Suprapubic skin (tissue), 4 donors: ENCODE measurements around the gene PCDHGA2.

Source experiments
- EP300 ChIP-seq: sonication (generic); formaldehyde crosslinking; IDR thresholded peaks from one replicate; pipeline ENCODE4 v1.6.1; 2017; ENCODE audit warnings: antibody characterized with exemption
- POLR2A ChIP-seq, 2 donors: fragments of 450-650 bp; IDR thresholded peaks; one replicate each; pipeline ENCODE4 v1.6.1; 2017; ENCODE audit warnings: antibody characterized with exemption in 2 of 2, mild to moderate bottlenecking in 2 of 2, moderate library complexity in 2 of 2
- POLR2AphosphoS5 ChIP-seq, 3 donors: sonication (generic); formaldehyde crosslinking; IDR thresholded peaks; one replicate each; pipeline ENCODE4 v1.6.1; 2017; ENCODE audit warnings: antibody characterized with exemption in 3 of 3
- TF ChIP-seq, protein P1 (sequence below), 2 donors: fragments of 200-600 bp in 1 of 2; fragments of 450-650 bp in 1 of 2; sonication (generic) in 1 of 2; IDR thresholded peaks; one replicate each; pipeline ENCODE4 v1.5.1; 2016 to 2019; ENCODE audit warnings: antibody characterized with exemption in 2 of 2, mild to moderate bottlenecking in 1 of 2, moderate library complexity in 1 of 2

DNA sequence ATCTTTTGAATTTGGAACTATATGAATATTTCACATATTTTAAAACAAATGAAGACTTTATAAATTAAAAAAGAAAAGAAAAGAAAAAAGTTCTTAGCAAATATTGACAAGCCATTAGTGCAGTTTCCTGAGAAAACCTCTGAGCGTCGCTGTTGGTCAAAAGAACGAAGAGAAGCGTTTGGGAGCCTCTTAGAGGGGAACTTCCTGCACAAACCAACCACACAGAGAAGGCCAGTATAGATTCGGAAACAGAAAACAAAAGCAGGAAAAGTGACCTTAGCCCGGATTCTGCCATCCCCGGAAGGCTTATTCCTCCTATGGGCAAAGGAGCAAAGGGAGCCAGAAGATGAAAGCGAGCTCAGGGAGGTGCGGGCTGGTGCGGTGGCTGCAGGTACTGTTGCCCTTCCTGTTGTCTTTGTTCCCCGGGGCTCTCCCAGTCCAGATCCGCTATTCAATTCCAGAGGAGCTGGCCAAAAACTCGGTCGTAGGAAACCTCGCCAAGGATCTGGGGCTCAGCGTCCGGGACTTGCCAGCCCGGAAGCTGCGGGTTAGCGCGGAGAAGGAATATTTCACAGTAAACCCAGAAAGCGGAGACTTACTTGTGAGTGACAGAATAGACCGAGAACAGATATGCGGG is 21.3 kb downstream of the PCDHGA2 start, which contains the start of gene PCDHGB2:
- TF ChIP-seq EP300 (no peak), POLR2A (IDR thresholded peaks at IDR 0.05) (no peak), POLR2AphosphoS5 (IDR thresholded peaks at IDR 0.05) (no peak)
- TF ChIP-seq, protein P1, sequence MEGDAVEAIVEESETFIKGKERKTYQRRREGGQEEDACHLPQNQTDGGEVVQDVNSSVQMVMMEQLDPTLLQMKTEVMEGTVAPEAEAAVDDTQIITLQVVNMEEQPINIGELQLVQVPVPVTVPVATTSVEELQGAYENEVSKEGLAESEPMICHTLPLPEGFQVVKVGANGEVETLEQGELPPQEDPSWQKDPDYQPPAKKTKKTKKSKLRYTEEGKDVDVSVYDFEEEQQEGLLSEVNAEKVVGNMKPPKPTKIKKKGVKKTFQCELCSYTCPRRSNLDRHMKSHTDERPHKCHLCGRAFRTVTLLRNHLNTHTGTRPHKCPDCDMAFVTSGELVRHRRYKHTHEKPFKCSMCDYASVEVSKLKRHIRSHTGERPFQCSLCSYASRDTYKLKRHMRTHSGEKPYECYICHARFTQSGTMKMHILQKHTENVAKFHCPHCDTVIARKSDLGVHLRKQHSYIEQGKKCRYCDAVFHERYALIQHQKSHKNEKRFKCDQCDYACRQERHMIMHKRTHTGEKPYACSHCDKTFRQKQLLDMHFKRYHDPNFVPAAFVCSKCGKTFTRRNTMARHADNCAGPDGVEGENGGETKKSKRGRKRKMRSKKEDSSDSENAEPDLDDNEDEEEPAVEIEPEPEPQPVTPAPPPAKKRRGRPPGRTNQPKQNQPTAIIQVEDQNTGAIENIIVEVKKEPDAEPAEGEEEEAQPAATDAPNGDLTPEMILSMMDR (IDR thresholded peaks at IDR 0.05), result no peak
